ENCODE measurements around the gene LMO4.

The LMO4 gene

DNA sequence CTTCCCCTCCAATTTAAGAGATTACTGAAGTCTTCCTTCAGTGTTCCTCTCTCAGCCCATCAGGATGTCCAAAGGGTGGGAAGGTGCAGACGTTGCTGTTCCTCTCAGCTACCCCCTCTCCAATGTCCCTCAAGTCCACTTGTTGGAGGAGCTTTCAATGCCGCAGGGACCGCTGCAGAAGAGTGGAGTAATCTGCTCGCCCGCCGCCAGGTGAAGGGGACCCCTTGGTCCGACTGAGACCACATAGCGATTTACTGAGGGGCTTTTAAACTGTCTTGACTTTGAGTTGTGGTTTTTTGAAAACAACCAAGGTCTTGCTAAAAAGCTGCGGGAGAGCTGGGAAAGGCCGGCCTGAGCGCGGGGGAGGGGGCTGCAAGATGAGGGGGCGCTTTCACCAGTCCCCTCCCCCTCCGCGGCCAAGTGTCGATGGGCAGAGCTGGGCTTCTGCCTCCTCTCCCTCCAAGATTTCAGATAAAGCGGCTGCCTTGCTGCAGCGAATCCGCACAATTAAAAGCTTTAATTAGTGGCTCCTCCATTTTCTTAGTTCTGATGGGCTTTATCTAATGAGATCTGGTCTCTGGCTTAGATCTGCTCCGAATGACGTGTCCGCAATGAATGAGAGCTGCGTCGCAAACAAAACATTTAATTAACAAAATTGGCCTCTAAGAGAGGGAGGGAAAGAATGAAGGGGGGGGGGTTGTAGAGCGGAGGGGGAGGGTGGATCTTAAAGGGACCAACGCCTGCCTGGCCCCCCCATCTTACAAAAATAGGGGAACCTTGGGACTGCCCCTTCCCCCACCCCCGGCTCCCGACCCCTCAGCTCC, 5.9 kb downstream of the LMO4 start:
- peak overlapping the region; percentile 91 for H3K4me3 Mint-ChIP-seq
- H3K9me3 Mint-ChIP-seq, result no peaks in the 10 kb centered on the region
- peak overlapping the region; percentile 93 for H3K27ac Mint-ChIP-seq
- H3K27me3 Mint-ChIP-seq (ENCODE audit: low read depth), result peaks cover 7% of the 10 kb centered on the region
- peaks cover 53% of the 10 kb centered on the region for H3K4me1 Mint-ChIP-seq (ENCODE audit: low read depth)
- peaks cover 35% of the 10 kb centered on the region for H3K36me3 Mint-ChIP-seq (ENCODE audit: low read depth)

DNA sequence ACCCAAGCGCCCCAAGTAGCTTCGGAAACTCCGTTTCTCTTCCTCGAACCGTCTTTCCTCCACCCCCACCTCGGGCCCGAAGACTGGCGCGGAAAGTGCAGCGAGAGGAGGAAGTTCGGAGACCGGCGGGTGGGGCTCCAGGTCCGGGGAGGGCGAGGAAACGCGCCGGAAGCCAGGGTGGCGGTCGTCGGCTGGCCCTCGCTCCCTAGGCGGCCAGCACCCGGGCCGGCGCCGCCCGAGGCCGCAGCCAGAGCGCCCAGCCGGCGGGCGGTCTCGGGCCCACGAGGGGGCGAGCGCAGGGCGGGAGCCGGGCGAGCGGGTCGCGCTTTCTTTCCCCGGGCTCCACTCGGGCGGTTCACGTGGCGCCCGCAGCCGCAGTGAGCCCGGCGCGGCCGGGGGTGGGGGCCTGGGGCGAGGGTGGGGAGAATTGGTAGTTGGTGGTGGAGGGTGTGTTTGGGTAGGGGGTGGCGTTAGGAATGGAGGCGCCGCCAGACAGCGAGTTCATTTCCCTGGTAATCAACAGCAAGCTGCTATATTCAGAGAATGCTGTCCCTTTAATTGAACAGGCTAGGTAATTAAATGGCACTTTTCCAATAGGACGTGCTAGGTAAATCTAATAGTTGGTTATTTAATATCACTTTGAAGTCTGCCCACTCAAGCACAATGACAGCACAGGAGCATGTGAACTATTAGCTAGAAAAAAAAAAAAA, 6.7 kb downstream of the LMO4 start:
- Mint-ChIP-seq H3K4me1 (ENCODE audit: low read depth) (peaks cover 51% of the 10 kb centered on the region), H3K4me3 (peak overlapping the region; percentile 91), H3K27ac (peak overlapping the region; percentile 93), H3K27me3 (ENCODE audit: low read depth) (peaks cover 7% of the 10 kb centered on the region), H3K36me3 (ENCODE audit: low read depth) (peaks cover 42% of the 10 kb centered on the region), H3K9me3 (no peaks in the 10 kb centered on the region)

DNA sequence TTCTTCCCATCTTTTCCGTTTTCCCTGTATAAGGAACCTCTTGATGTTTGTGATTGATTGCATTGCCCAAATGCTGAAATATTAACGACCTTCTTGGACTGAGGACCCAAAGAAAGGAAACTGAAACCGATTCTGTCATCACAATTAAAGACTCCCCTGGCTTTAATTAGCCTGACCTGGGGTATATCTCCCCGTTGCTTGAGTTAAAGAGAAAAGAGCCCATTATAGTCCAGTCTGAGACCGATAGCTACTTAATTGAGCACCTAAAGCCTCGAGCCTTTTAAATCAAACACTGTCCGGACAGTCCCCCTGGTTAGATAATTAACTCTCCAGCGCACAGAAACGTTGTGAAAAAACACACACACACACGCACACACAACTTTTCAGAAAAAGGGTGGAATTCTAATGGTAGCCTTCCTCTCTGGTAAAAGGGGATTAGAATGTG, 8.0 kb downstream of the LMO4 start:
- Mint-ChIP-seq H3K27me3 (ENCODE audit: low read depth) (peaks cover 7% of the 10 kb centered on the region), H3K4me3 (peak overlapping the region; percentile 57), H3K9me3 (no peaks in the 10 kb centered on the region), H3K27ac (peak overlapping the region; percentile 36), H3K4me1 (ENCODE audit: low read depth) (peaks cover 48% of the 10 kb centered on the region), H3K36me3 (ENCODE audit: low read depth) (peaks cover 51% of the 10 kb centered on the region)

DNA sequence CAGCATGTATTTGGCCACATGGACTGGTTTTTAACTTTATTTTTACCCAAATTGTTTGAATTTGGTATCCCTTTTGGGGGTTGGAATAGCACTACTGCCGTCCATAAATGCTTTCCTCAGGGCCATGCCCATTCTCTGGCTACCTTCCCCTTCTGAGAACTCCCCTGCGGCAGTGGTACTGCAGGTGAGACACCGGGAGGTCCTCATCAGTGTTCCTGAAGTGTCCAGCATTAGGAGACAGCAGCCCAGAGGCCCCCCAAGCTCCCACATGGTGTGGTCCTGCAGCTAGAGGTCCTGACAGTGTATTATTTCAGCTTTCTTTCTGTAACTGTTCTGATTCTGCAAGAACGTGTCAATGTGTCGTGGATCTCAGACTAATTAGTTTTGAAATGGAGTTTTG, 8.9 kb downstream of the LMO4 start:
- Mint-ChIP-seq H3K27me3 (ENCODE audit: low read depth) (peaks cover 7% of the 10 kb centered on the region), H3K36me3 (ENCODE audit: low read depth) (peaks cover 53% of the 10 kb centered on the region), H3K27ac (no peak overlapping the region), H3K4me3 (no peak overlapping the region), H3K9me3 (no peaks in the 10 kb centered on the region), H3K4me1 (ENCODE audit: low read depth) (peaks cover 42% of the 10 kb centered on the region)

DNA sequence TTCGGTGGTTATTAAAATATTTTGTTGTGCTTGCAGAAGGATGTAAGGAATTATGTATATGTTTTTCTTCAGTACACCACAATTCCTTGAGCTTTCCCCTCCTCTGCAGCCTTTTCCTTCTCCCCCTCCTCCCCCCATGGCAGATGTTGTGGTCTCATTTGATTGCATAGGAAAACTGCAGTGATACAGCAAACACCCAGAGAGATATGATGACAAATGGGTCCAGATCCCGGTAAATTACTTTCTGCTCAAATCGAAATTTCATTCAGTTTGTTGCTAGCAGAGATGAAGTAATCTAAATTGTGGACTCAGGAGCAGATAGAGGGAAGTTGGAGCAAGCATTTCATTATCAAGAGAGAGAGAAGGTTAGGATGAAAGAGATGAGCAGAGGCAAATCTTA, 9.9 kb downstream of the LMO4 start:
- no peak overlapping the region for H3K27ac Mint-ChIP-seq

DNA sequence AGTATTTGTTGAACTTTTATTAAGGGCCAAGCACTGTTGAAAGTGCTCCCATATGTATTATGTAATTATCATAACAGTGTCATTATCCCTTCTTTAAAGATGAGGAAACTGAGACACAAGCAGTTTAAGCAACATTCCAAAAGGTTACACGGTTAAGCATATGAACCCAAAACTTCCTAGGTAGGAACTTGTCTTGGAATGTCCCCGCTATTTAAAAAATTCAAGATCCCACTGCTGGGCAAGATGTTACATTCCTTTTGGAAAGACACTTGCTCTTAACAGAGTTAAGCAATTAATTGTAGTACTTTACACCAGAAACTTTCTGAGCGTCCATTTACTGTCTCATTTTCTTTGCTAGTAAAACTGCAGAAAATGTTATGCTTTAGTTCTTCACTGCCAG, 15.6 kb downstream of the LMO4 start:
- no peak overlapping the region for H3K27ac Mint-ChIP-seq
- H3K36me3 Mint-ChIP-seq (ENCODE audit: low read depth), result peaks cover 68% of the 10 kb centered on the region
- peaks cover 7% of the 10 kb centered on the region for H3K4me1 Mint-ChIP-seq (ENCODE audit: low read depth)
- H3K4me3 Mint-ChIP-seq, result no peak overlapping the region
- no peaks in the 10 kb centered on the region for H3K9me3 Mint-ChIP-seq
- no peaks in the 10 kb centered on the region for H3K27me3 Mint-ChIP-seq (ENCODE audit: low read depth)

More for the DNA sequence above, 9.9 kb downstream of the LMO4 start:
- H3K27me3 Mint-ChIP-seq (ENCODE audit: low read depth), result peaks cover 6% of the 10 kb centered on the region
- H3K36me3 Mint-ChIP-seq (ENCODE audit: low read depth), result peaks cover 54% of the 10 kb centered on the region
- no peaks in the 10 kb centered on the region for H3K9me3 Mint-ChIP-seq
- H3K4me3 Mint-ChIP-seq, result no peak overlapping the region
- peaks cover 32% of the 10 kb centered on the region for H3K4me1 Mint-ChIP-seq (ENCODE audit: low read depth)

DNA sequence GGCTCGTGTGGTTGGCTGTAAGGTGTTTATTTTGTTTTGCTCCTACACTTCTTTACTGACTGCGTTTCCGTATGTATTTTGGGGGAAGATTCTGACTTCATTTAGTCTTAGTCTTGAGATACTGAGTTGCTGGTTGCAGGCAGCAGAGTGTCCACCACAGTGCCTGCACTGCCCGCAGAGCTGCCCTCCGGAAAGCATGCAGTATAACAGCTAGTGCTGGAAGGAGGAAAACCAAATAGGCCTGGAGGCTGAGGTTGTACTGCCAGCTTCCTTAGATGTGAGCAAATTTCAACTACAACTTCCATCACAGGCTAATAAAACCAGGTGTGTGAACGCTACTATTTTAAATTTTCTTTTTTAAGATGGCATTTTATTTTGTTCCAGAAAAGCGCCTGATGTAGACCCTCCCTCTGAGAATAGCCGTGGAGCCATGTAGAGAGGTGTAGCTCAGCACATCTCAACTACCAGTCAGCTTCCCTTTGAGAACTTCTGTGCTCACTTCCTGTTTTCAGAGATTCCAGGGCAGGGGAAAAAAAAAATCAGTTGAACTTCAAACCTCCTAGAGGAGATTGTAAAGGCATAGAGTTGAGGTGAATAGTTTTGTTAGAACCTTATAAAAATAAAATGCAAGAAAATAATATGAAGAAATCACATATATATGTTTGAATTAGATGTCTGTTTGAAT, 17.6 kb downstream of the LMO4 start:
- H3K27me3 Mint-ChIP-seq (ENCODE audit: low read depth), result no peaks in the 10 kb centered on the region
- no peaks in the 10 kb centered on the region for H3K9me3 Mint-ChIP-seq
- H3K4me1 Mint-ChIP-seq (ENCODE audit: low read depth), result peaks cover 7% of the 10 kb centered on the region
- no peak overlapping the region for H3K27ac Mint-ChIP-seq
- no peak overlapping the region for H3K4me3 Mint-ChIP-seq
- peaks cover 53% of the 10 kb centered on the region for H3K36me3 Mint-ChIP-seq (ENCODE audit: low read depth)

DNA sequence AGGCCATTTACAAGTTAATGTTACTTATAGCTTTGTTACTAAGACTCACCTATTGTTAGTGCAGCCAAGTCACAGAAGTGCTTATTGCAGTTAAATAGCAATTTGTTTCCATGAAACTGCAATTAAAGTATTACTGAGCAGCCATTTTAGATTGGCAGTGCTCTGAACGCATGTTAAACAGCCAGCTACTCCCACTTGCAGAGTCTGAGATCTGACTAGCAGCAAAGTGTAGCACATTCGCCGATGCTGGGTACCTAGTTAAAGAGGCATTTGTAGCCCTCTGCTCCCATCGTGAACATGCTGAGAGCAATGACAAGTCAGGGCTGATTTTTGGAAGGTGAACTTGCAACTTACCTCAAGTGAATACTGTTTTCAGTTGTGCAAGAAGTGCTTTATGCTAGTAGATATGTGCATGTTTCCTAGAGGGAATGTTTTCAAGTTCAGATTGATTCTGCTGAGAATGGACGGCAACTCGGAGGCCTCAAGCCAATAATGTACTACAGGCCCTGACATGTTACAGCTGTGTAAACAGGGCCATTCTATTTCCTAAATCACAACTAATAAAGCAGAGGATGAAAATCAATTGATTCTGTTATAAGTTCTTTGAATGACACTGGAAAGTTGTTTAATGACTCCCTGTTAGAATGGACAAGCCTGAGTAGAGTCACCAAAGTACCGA, 19.8 kb downstream of the LMO4 start:
- H3K4me1 Mint-ChIP-seq (ENCODE audit: low read depth), result peaks cover 6% of the 10 kb centered on the region
- H3K4me3 Mint-ChIP-seq, result no peak overlapping the region
- no peaks in the 10 kb centered on the region for H3K9me3 Mint-ChIP-seq
- H3K27ac Mint-ChIP-seq, result no peak overlapping the region
- H3K27me3 Mint-ChIP-seq (ENCODE audit: low read depth), result no peaks in the 10 kb centered on the region
- H3K36me3 Mint-ChIP-seq (ENCODE audit: low read depth), result peaks cover 31% of the 10 kb centered on the region

DNA sequence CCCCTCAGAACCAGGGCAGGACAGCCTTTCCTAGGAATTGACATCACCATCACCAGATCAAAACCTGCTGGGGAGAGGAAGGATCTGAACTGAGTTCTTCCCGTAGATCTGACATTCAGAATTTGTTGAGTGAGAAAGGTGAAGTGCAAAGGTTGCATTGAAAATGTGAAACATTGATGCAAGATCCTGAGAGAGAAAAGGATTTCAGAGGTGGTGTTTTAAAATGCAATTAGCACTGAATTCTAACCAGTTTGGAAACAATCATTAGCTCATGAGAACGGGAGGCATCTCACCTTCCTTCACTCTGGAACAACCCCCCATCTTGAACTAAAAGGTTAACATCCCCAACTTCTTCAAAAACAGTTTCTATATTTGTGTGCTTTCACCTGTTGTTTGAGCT, 20.4 kb downstream of the LMO4 start:
- no peaks in the 10 kb centered on the region for H3K9me3 Mint-ChIP-seq
- no peak overlapping the region for H3K4me3 Mint-ChIP-seq
- peaks cover 25% of the 10 kb centered on the region for H3K36me3 Mint-ChIP-seq (ENCODE audit: low read depth)
- H3K27ac Mint-ChIP-seq, result no peak overlapping the region
- H3K4me1 Mint-ChIP-seq (ENCODE audit: low read depth), result peaks cover 6% of the 10 kb centered on the region
- no peaks in the 10 kb centered on the region for H3K27me3 Mint-ChIP-seq (ENCODE audit: low read depth)

DNA sequence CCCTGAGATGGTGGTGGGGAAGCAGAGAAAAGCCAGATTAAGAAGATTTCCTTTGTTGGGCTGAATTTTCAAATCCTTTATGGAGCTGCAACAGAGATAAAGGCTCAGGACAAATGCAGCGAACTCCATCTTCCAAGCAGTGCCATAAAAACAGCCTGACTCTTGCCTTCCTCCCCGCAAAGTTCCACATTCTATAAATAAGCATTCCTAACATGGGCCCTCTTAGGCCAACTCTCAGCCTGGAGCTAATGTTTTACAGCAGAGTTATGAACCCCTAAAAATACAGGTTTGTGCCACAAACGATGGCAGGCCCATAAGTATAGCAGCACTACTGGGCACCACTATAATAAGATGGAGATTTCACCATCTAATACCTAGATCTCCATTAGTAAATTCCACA, 27.2 kb downstream of the LMO4 start:
- no peak overlapping the region for H3K4me3 Mint-ChIP-seq
- H3K9me3 Mint-ChIP-seq, result no peaks in the 10 kb centered on the region
- H3K4me1 Mint-ChIP-seq (ENCODE audit: low read depth), result no peaks in the 10 kb centered on the region
- H3K27ac Mint-ChIP-seq, result no peak overlapping the region
- H3K27me3 Mint-ChIP-seq (ENCODE audit: low read depth), result no peaks in the 10 kb centered on the region
- H3K36me3 Mint-ChIP-seq (ENCODE audit: low read depth), result no peaks in the 10 kb centered on the region

DNA sequence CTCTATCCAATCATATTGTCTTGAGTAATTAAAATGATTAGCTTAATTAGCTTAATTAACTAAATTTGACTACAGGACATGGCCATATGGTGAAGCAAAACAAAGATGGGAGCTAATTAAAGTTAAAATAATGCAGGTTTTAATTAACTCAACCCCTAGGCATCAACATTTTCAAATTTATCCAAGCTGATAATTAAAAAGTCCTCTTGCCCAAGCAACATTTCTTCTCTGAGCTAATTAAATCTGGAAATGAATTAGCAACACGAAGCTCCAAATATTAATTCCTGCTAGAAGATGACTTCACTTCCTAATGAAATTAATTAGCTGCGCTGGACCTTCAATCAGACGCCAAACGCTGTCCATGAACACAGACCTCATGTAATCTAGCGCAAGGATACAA, 27.9 kb downstream of the LMO4 start:
- Mint-ChIP-seq H3K4me1 (ENCODE audit: low read depth) (no peaks in the 10 kb centered on the region), H3K27me3 (ENCODE audit: low read depth) (no peaks in the 10 kb centered on the region), H3K27ac (no peak overlapping the region), H3K36me3 (ENCODE audit: low read depth) (no peaks in the 10 kb centered on the region), H3K9me3 (no peaks in the 10 kb centered on the region), H3K4me3 (no peak overlapping the region)

DNA sequence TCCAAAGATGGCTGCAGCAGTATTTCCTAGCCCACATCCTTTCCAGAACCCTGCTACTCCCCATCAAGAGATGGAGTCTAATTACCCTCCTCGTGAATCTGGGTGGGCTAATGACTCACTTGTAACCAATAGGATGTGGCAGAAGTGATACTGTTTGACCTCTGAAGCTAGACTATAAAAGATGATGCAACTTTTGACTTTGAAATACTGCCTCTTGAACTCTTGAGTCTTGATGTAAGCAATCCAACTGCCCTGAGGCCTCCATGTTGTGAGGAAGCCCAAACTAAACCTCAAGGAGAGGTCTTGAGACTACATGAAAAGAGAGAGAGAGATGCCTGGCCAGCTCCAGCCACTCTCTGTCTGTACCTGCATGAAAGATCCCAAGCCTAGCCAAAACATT, 29.5 kb downstream of the LMO4 start:
- no peak overlapping the region for H3K4me3 Mint-ChIP-seq
- no peaks in the 10 kb centered on the region for H3K4me1 Mint-ChIP-seq (ENCODE audit: low read depth)
- no peak overlapping the region for H3K27ac Mint-ChIP-seq
- H3K27me3 Mint-ChIP-seq (ENCODE audit: low read depth), result no peaks in the 10 kb centered on the region
- H3K36me3 Mint-ChIP-seq (ENCODE audit: low read depth), result no peaks in the 10 kb centered on the region
- H3K9me3 Mint-ChIP-seq, result no peaks in the 10 kb centered on the region

DNA sequence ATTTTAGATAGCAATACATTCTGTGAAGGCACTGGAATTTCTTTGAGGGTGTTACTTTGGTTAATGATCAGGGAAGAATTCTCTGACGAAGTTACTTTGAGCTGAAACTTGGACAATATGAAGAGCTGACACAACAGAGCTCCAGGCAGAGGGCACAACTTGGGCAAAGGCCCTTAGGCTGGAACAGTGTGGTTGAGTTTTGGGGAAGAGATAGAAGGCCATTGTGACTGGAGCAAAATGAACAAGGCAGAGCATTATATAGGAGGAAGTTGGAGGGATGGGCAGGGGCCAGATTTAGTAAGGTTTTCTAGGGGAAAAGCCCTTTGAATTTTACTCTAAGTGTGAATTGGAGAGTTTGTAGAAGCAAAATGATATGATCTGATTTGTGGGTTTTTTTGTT, 30.9 kb downstream of the LMO4 start:
- Mint-ChIP-seq H3K4me3 (no peak overlapping the region), H3K9me3 (no peaks in the 10 kb centered on the region), H3K36me3 (ENCODE audit: low read depth) (no peaks in the 10 kb centered on the region), H3K27me3 (ENCODE audit: low read depth) (no peaks in the 10 kb centered on the region), H3K4me1 (ENCODE audit: low read depth) (no peaks in the 10 kb centered on the region), H3K27ac (no peak overlapping the region)

DNA sequence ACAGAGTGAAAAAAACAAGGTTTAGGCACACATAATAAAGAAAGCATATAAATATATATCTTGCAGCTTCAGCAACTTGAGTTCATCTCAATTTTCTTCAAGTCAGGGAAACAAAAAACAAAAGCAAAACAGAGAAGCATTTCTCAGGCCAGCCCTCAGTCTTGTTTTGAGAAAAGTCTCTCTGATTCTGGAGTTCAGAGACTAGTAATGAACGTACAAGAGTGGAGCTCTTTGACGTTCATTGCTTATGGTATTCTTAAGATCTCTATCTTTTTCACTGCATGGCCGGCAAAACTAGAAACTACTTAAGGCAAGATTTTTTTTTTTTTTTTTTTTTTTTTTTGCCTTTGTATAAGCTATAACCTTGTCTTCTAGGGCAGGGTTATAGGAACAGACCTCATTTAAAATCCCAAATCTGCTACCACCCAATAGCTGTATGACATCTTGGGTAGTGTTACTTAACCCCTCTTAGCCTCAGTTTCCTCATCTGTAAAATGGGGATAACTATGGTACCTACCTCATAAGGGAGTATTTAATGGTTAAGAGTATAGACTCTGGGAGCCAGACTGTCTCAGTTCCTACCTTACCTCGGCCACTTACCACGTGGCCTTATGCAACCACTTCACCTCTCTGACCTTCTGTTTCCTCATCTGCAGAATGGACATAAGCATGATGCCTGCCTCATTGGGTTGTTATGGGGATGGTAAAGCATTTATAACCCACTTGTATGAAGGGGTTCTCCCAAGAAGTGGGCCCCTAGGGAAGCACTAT, 33.6 kb downstream of the LMO4 start:
- H3K9me3 Mint-ChIP-seq, result no peaks in the 10 kb centered on the region
- no peaks in the 10 kb centered on the region for H3K27me3 Mint-ChIP-seq (ENCODE audit: low read depth)
- H3K4me3 Mint-ChIP-seq, result no peak overlapping the region
- no peaks in the 10 kb centered on the region for H3K4me1 Mint-ChIP-seq (ENCODE audit: low read depth)
- H3K27ac Mint-ChIP-seq, result no peak overlapping the region
- no peaks in the 10 kb centered on the region for H3K36me3 Mint-ChIP-seq (ENCODE audit: low read depth)
